ENCODE data around the gene RIC3. TPM values are rescaled to one million over a fixed set of nuclear protein-coding genes. Genes with fewer than 3 reads are reported as not detected.

RIC3 gene
- total RNA-seq, 1 donor from 2014 or later: 0.52 TPM

DNA sequence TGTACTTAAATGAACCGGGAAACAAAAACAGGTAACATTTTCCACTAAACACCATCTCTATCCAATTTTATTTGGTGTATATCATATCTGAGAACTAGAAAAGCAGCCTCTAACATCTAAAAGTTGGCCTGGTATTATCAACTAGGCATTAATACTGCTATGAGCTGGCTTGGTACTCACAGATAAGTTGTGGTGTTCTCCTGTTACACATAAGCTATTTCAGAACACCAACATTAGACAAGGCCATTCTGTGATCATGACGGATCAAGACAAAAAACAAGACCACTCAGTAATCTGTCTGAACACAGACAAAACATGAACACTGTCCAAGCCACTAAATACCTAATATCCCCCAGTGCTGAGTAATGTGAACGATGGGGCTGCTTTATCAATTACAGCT, 11.9 kb downstream of the RIC3 start:
- H3K27ac ChIP-seq (ENCODE audit: low read depth, low read length): peak overlapping the region; percentile 57
- no peak overlapping the region for H3K9ac ChIP-seq (ENCODE audit: low read depth in 1 of 3, low read length in 3 of 3)
- no peaks in the 10 kb centered on the region for H3K36me3 ChIP-seq (ENCODE audit: control insufficient read depth in 3 of 3, insufficient read depth in 3 of 3, low read length in 3 of 3)
- H3K27me3 ChIP-seq (ENCODE audit: control insufficient read depth in 3 of 3, insufficient read depth in 3 of 3, low read length in 3 of 3): no peaks in the 10 kb centered on the region
- no peaks in the 10 kb centered on the region for H3K9me3 ChIP-seq (ENCODE audit: control insufficient read depth in 3 of 3, low read length in 3 of 3)
- no peak overlapping the region for H3K4me3 ChIP-seq (ENCODE audit: low read length in 3 of 3)
- peaks cover 4 to 18% (median 13%) of the 10 kb centered on the region in 3 donors for H3K4me1 ChIP-seq (ENCODE audit: control insufficient read depth in 3 of 3, insufficient read depth in 3 of 3, low read length in 3 of 3)

GRCh38 chr11:8149726-8150125, 19.1 kb downstream of the RIC3 start:
- Histone ChIP-seq H3K27me3 (ENCODE audit: control insufficient read depth in 3 of 3, insufficient read depth in 3 of 3, low read length in 3 of 3) (no peaks in the 10 kb centered on the region), H3K4me1 (ENCODE audit: control insufficient read depth in 3 of 3, insufficient read depth in 3 of 3, low read length in 3 of 3) (peaks cover 0 to 2% (median 0%) of the 10 kb centered on the region in 3 donors), H3K36me3 (ENCODE audit: control insufficient read depth in 3 of 3, insufficient read depth in 3 of 3, low read length in 3 of 3) (no peaks in the 10 kb centered on the region), H3K9ac (ENCODE audit: low read depth in 1 of 3, low read length in 3 of 3) (no peak overlapping the region), H3K27ac (ENCODE audit: low read depth, low read length) (no peak overlapping the region), H3K4me3 (ENCODE audit: low read length in 3 of 3) (no peak overlapping the region), H3K9me3 (ENCODE audit: control insufficient read depth in 3 of 3, low read length in 3 of 3) (no peaks in the 10 kb centered on the region)

DNA sequence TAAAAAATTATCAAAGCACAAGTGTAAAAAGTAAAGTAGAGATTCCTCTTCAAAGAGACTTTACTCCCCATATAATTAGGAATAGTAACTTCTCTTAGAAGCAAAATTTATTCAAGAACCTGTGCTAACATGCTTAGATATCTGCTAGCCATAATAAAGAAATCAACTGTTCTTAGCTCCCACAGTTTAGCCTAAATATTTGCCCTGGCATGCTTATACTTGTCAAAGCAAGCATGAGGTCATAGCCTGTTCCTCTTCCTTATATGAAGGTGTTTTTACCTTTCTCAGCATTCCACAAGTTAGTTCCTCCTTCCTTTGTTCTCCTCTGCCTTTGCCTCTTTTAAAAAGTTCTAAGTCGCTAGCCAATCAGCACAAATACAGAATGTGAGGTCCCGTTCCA, 30.3 kb downstream of the RIC3 start:
- Histone ChIP-seq H3K36me3 (ENCODE audit: control insufficient read depth in 3 of 3, insufficient read depth in 3 of 3, low read length in 3 of 3) (peaks cover 0 to 5% (median 5%) of the 10 kb centered on the region in 3 donors), H3K27me3 (ENCODE audit: control insufficient read depth in 3 of 3, insufficient read depth in 3 of 3, low read length in 3 of 3) (no peaks in the 10 kb centered on the region), H3K27ac (ENCODE audit: low read depth, low read length) (no peak overlapping the region), H3K9ac (ENCODE audit: low read depth in 1 of 3, low read length in 3 of 3) (no peak overlapping the region), H3K4me3 (ENCODE audit: low read length in 3 of 3) (no peak overlapping the region), H3K9me3 (ENCODE audit: control insufficient read depth in 3 of 3, low read length in 3 of 3) (no peaks in the 10 kb centered on the region), H3K4me1 (ENCODE audit: control insufficient read depth in 3 of 3, insufficient read depth in 3 of 3, low read length in 3 of 3) (no peaks in the 10 kb centered on the region)

GRCh38 chr11:8127447-8127846, 41.4 kb downstream of the RIC3 start:
- Histone ChIP-seq H3K9ac (ENCODE audit: low read depth in 1 of 3, low read length in 3 of 3) (no peak overlapping the region), H3K27ac (ENCODE audit: low read depth, low read length) (no peak overlapping the region), H3K4me3 (ENCODE audit: low read length in 3 of 3) (no peak overlapping the region), H3K27me3 (ENCODE audit: control insufficient read depth in 3 of 3, insufficient read depth in 3 of 3, low read length in 3 of 3) (no peaks in the 10 kb centered on the region), H3K9me3 (ENCODE audit: control insufficient read depth in 3 of 3, low read length in 3 of 3) (no peaks in the 10 kb centered on the region), H3K36me3 (ENCODE audit: control insufficient read depth in 3 of 3, insufficient read depth in 3 of 3, low read length in 3 of 3) (no peaks in the 10 kb centered on the region), H3K4me1 (ENCODE audit: control insufficient read depth in 3 of 3, insufficient read depth in 3 of 3, low read length in 3 of 3) (no peaks in the 10 kb centered on the region)

DNA sequence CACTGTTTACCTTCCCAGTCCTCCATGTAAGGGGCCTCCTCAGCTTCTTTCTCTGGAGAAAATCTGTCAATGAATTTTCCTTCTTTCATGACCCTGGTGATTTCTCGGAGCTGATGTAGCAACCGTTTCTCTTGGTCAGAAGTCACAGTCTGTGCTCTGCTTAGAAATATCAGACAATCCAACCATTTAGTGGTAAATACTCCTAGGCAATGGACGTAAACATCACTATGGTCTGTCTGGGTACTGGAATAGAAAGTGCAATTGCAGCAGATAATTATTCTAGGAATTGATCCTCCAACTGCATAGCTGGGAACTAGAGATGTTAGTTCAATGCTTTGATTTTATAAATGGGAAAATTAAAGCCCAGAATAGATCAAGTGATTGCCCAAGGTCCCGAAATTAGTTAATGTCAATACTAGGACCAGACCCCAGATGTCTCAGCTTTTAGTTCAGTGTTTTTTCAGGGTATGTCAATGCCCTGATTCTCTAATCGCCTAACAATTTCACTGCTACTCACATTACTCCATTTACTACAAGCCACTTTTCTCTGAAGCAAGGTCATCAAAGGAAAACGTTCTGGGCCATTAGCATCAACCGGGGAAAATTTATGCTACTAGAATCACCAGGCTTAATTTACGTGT, 42.1 kb downstream of the RIC3 start:
- H3K4me1 ChIP-seq (ENCODE audit: control insufficient read depth in 3 of 3, insufficient read depth in 3 of 3, low read length in 3 of 3): no peaks in the 10 kb centered on the region

DNA sequence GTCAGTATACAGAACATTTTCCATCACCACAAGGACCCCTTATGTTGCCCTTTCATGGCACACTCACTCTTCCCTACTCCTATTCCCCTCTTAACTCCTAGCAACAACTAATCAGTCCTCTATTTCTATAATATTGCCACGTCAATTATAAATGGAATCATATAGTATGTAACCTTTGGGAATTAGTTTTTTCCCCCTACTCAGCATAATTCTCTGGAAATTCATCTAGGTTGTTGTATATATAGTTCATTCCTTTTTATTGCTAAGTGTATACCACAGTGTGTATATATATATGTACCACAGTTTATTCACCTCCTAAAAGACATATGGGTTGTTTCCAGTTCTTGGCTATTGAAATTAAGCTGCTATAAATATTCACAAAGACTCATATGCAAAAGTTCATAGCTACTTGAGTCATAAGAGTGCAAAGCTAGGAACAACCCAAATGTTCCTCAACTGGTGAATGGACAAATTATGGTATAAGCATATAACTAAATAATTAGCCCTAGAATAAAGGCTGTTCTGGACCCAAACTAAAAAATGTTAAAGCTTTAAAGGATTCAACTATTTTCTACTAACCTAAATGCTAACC, 46.6 kb downstream of the RIC3 start:
- Histone ChIP-seq H3K9me3 (ENCODE audit: control insufficient read depth in 3 of 3, low read length in 3 of 3) (no peaks in the 10 kb centered on the region), H3K27ac (ENCODE audit: low read depth, low read length) (no peak overlapping the region), H3K36me3 (ENCODE audit: control insufficient read depth in 3 of 3, insufficient read depth in 3 of 3, low read length in 3 of 3) (no peaks in the 10 kb centered on the region), H3K9ac (ENCODE audit: low read depth in 1 of 3, low read length in 3 of 3) (no peak overlapping the region), H3K27me3 (ENCODE audit: control insufficient read depth in 3 of 3, insufficient read depth in 3 of 3, low read length in 3 of 3) (no peaks in the 10 kb centered on the region), H3K4me1 (ENCODE audit: control insufficient read depth in 3 of 3, insufficient read depth in 3 of 3, low read length in 3 of 3) (no peaks in the 10 kb centered on the region), H3K4me3 (ENCODE audit: low read length in 3 of 3) (no peak overlapping the region)

More for the DNA sequence above, 42.1 kb downstream of the RIC3 start:
- Histone ChIP-seq H3K27ac (ENCODE audit: low read depth, low read length) (no peak overlapping the region), H3K4me3 (ENCODE audit: low read length in 3 of 3) (no peak overlapping the region), H3K9ac (ENCODE audit: low read depth in 1 of 3, low read length in 3 of 3) (no peak overlapping the region), H3K36me3 (ENCODE audit: control insufficient read depth in 3 of 3, insufficient read depth in 3 of 3, low read length in 3 of 3) (no peaks in the 10 kb centered on the region), H3K27me3 (ENCODE audit: control insufficient read depth in 3 of 3, insufficient read depth in 3 of 3, low read length in 3 of 3) (no peaks in the 10 kb centered on the region), H3K9me3 (ENCODE audit: control insufficient read depth in 3 of 3, low read length in 3 of 3) (no peaks in the 10 kb centered on the region)

- Histone ChIP-seq H3K27me3 (ENCODE audit: control insufficient read depth in 3 of 3, insufficient read depth in 3 of 3, low read length in 3 of 3) (no peaks in the 10 kb centered on the region), H3K9me3 (ENCODE audit: control insufficient read depth in 3 of 3, low read length in 3 of 3) (peaks cover 0 to 4% (median 0%) of the 10 kb centered on the region in 3 donors), H3K4me3 (ENCODE audit: low read length in 3 of 3) (no peak overlapping the region), H3K9ac (ENCODE audit: low read depth in 1 of 3, low read length in 3 of 3) (peak overlapping the region in 1 of 3 donors; percentile 8), H3K27ac (ENCODE audit: low read depth, low read length) (no peak overlapping the region), H3K4me1 (ENCODE audit: control insufficient read depth in 3 of 3, insufficient read depth in 3 of 3, low read length in 3 of 3) (peaks cover 16 to 35% (median 33%) of the 10 kb centered on the region in 3 donors), H3K36me3 (ENCODE audit: control insufficient read depth in 3 of 3, insufficient read depth in 3 of 3, low read length in 3 of 3) (no peaks in the 10 kb centered on the region)
Measured at GRCh38 chr11:8111636-8112035, 57.2 kb downstream of the RIC3 start.

- Histone ChIP-seq H3K9me3 (ENCODE audit: control insufficient read depth in 3 of 3, low read length in 3 of 3) (no peaks in the 10 kb centered on the region), H3K9ac (ENCODE audit: low read depth in 1 of 3, low read length in 3 of 3) (no peak overlapping the region), H3K27ac (ENCODE audit: low read depth, low read length) (no peak overlapping the region), H3K4me3 (ENCODE audit: low read length in 3 of 3) (no peak overlapping the region), H3K27me3 (ENCODE audit: control insufficient read depth in 3 of 3, insufficient read depth in 3 of 3, low read length in 3 of 3) (no peaks in the 10 kb centered on the region), H3K4me1 (ENCODE audit: control insufficient read depth in 3 of 3, insufficient read depth in 3 of 3, low read length in 3 of 3) (peaks cover 16 to 37% (median 34%) of the 10 kb centered on the region in 3 donors), H3K36me3 (ENCODE audit: control insufficient read depth in 3 of 3, insufficient read depth in 3 of 3, low read length in 3 of 3) (peaks cover 0 to 3% (median 0%) of the 10 kb centered on the region in 3 donors)
Measured at GRCh38 chr11:8110396-8110795, 58.4 kb downstream of the RIC3 start.

DNA sequence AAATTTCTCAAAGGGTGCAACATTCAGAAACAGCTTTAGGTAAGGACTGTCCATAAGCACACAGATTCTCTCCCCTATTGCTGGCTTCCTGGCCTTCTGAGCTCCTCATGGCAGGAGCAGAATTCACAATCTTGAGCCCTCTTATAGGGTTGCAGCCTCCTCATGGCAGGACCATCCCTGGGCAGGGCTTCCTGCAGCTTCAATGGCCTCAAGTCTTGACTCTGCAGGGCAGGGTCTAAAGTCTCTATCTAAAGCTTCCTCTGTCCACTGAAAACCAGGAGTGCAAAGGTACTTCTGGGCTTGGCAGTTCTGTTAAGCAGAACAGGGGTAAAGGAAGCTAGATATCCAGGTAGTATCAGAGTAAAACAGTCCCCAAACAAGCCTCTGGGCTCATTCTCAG, 59.1 kb downstream of the RIC3 start:
- Histone ChIP-seq H3K36me3 (ENCODE audit: control insufficient read depth in 3 of 3, insufficient read depth in 3 of 3, low read length in 3 of 3) (peaks cover 0 to 3% (median 0%) of the 10 kb centered on the region in 3 donors), H3K9ac (ENCODE audit: low read depth in 1 of 3, low read length in 3 of 3) (no peak overlapping the region), H3K27me3 (ENCODE audit: control insufficient read depth in 3 of 3, insufficient read depth in 3 of 3, low read length in 3 of 3) (no peaks in the 10 kb centered on the region), H3K27ac (ENCODE audit: low read depth, low read length) (no peak overlapping the region), H3K4me3 (ENCODE audit: low read length in 3 of 3) (no peak overlapping the region), H3K9me3 (ENCODE audit: control insufficient read depth in 3 of 3, low read length in 3 of 3) (no peaks in the 10 kb centered on the region), H3K4me1 (ENCODE audit: control insufficient read depth in 3 of 3, insufficient read depth in 3 of 3, low read length in 3 of 3) (peaks cover 16 to 37% (median 34%) of the 10 kb centered on the region in 3 donors)

DNA sequence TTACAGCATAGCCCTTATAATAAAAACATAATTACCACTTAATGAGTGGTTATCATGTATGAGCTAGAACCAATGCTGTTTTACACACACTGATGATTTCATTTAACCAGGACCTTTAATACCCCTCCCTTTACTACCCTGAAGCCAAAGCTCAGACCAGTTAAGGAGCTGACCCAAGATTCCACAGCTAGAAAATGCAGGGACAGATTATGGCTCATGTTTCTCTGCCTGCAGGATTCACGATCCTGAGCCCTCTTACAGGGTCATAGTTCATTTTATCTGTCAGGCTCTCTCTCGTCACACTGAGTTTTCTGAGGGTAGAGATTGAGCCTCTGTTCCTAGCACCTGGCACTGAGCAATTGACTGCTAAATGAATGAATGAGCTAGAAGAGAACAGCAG, 60.4 kb downstream of the RIC3 start:
- Histone ChIP-seq H3K4me1 (ENCODE audit: control insufficient read depth in 3 of 3, insufficient read depth in 3 of 3, low read length in 3 of 3) (peaks cover 16 to 37% (median 34%) of the 10 kb centered on the region in 3 donors), H3K27me3 (ENCODE audit: control insufficient read depth in 3 of 3, insufficient read depth in 3 of 3, low read length in 3 of 3) (no peaks in the 10 kb centered on the region), H3K9ac (ENCODE audit: low read depth in 1 of 3, low read length in 3 of 3) (no peak overlapping the region), H3K9me3 (ENCODE audit: control insufficient read depth in 3 of 3, low read length in 3 of 3) (no peaks in the 10 kb centered on the region), H3K4me3 (ENCODE audit: low read length in 3 of 3) (no peak overlapping the region), H3K36me3 (ENCODE audit: control insufficient read depth in 3 of 3, insufficient read depth in 3 of 3, low read length in 3 of 3) (peaks cover 0 to 3% (median 3%) of the 10 kb centered on the region in 3 donors), H3K27ac (ENCODE audit: low read depth, low read length) (no peak overlapping the region)

Measured in skeletal muscle tissue (tissue), 4 donors.